NCI-H748 treated with DMSO at 0.1 percent for 48 hours (cell line): ENCODE measurements around the gene TLE5.
"Not testable (repeated sequence)": the region's sequence is repeated elsewhere in the genome, so short reads cannot be mapped to it uniquely, and the experiment has no call there.

Source experiments
- DNase-seq: peaks from one replicate; lab custom pipeline; 2025; lab: John Stamatoyannopoulos, UW

Gene TLE5

DNA sequence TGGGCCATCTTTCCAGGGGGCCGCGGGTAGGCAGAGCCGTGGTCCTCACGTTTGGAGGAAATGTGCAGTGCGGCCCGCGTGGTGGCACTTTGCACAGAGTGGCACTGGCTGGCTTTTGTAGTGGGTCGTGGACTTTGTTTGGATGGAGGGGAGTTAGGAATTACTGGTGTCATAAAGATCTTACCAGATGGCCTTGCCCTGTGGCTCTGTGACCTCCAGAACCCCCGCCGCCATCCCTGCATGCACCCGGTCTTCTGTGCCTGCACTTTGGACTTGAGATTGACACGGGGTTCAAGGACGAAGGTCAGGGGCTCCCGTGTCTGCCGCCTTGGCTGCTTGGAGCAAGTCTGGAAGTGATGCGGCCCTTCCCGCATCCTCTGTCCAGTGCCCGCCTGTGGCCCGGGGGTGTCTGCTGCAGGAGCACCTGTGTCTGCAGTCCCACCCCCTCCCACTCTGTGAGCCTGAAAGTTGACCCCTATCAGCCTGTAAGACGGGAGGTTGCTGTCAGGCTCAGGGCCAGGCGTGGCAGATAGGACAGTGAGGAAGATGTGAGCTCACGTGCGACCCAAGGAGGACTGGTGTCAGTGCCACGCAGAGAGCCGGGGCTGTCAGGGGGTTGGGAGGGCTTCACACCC lies 34.1 kb upstream of the TLE5 start:
- no peak for DNase-seq

DNA sequence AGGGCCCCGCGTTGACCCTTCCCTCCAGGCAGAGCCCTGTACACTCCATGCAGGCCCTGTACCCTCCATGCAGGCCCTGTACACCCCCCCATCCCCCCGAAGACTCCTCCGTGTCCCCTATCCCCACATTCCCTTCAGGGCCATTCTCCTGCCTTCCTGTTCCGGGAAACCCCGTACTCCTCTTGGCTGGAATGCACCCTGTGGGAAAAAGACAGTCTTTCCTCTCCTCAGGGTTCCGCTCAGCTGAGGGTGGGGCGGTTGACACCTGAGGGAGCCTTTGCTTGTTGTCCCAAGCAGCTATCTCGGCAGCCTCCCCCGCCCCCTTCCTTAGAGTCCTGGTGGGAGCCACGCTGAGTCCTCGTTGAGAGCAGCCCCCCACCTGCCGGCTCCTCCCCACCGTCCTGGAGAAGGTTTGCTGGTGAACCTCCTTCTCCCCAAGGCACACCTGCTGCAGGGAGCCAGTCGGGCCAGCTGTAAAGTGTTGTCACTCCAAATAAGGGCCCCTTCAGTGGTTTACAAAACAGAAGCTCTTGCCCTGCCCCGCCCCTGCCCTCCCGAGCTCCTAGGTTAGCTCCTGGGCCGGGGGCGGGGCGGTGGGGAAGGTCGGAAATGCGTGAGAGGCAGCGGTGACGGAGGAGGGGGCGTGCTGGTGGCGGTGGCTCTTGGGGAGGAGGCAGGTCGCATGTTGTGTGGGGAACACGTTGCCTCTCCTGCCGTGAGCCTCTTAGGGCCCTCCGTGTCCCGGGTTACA lies 33.3 kb upstream of the TLE5 start:
- DNase-seq, result no peak

DNA sequence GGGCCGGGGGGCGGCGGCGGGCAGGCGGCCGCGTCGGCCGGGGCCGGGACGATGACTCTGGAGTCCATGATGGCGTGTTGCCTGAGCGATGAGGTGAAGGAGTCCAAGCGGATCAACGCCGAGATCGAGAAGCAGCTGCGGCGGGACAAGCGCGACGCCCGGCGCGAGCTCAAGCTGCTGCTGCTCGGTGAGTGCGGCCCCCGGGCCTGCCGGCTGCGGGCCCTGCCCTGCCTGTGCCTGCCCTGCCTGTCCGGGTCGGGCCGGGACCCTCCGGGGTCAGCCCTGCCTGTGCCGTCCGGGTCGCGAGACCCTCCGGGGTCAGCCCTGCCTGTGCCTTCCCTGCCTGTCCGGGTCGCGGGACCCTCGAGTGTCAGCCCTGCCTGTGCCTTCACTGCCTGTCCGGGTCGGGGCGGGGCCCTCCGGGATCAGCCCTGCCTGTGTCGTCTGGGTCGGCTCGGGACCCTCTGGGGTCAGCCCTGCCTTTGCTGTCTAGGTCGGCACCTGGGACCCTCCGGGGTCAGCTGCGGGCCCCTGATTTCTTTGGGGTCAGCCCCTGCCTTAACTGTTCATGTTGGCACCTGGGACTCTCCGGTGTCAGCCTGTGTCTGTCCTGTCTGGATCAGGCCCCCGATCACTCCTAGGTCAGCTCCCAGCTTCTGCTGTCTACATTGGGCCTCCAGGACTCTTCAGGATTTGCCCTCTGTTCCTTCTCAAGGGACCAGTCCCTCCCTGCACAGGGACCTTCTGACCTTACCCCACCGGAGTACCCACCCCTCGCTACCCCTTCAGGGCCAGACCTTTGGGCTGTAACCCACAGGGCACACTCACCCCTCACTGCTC lies 32.5 kb upstream of the TLE5 start:
- no peak for DNase-seq

DNA sequence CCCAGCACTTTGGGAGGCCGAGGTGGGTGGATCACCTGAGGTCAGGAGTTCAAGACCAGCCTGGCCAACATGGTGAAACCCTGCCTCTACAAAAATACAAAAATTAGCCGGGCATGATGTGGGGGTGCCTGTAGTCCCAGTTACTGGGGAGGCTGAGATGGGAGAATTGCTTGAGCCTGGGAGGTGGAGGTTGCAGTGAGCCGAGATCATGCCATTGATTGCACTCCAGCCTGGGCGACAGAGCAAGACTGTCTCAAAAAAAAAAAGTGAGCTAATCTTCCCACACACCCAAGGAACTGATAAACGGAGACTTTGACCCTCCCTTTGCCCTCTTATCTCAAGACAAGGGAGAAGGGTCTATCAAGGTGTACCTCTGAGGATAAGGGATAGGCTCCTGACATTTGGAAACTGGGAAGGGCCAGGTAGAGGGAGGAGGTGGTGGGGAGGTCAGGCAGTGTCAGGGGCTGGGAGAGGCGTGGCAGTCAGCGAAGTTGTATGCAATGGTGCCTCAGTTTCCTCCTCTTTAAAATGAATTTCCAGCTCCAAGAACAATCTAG lies 27.1 kb upstream of the TLE5 start:
- DNase-seq, result not testable (repeated sequence)

DNA sequence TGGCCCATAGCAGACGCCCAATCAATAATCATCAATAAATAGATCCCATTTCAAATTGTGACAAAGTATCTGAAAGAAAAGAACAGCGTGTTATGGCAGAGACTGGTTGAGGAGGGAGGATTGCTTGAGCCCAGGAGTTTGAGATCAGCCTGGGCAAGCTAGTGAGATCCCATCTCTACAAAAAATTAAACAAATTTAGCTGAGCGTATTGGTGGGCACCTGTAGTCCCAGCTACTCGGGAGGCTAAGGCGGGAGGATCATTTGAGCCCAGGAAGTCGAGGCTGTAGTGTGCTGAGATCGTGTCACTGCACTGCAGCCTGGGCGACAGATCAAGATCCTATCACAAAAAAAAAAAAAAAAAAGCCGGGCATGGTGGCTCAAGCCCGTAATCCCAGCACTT lies 25.5 kb upstream of the TLE5 start:
- DNase-seq, result no peak

DNA sequence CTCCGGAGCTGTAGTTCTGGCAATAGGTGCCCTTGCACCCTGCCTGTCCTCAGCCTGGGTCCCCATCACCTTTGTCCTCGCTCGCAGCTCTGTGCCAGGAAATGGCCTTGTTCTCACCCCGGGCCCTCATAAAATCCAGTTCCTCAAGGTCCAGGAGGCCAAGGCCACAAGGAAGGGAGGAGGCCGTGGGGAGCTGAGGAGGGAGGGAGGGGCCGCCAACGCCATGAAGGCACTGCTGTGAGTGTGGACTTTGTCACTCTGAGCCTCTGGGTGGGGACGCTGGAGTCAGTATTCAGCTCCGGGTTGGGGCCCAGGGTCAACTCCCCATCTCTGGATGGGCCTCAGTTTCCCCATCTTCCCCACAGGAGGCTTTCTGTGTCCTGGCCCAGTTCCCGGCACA lies 22.6 kb upstream of the TLE5 start:
- no peak for DNase-seq

DNA sequence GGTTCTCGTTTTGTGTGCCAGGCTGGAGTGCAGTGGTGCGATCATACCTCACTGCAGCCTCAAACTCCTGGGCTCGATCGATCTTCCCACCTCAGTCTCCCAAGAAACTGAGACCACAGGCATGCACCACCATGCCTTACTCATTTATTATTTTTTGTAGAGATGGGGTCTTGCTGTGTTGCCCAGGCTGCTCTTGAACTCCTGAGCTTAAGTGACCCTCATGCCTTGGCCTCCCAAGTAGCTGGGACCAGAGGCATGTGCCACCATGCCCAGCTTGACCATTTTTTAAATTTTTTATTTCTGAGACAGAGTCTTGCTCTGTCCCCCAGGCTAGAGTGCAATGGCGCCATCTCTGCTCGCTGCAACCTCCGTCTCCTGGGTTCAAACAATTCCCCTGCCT lies 21.7 kb upstream of the TLE5 start:
- DNase-seq, result no peak

DNA sequence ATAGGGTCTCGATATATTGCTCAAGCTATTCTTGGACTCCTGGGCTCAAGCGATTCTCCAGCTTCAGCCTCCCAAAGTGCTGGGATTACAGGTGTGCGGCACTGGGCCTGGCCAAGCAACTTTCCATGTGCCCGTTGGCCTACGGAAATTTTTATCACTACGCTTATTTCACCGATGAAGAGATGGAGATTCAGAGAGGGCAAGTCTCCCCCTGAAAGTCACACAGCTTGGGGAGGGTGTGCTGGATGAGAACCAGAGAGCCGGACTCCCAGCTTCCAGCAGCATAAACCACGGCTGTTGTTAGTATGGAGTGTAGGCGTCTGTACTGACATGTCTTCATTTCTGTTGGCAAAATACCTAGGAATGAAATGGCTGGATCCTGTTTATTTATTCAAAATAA lies 20.0 kb upstream of the TLE5 start:
- no peak for DNase-seq

DNA sequence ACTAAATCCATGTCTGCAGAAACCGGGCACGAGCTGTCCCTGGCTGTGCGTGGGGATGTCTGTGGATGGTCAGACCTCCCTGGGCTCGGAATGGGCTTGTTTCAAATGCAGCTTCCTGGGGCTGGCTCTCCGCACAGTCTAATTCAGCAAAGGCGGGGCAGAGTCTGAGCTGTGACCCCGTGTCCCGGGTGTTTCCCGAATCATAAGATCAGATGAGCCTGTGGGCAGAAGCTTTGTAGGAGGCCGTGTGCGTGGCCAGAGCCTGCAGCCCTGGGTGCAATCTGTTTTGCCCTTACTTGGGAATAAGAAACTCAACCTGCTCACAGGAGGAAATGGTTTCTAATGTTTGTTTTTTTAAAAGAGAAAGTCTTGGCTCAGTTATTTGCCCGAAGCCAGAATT lies 18.0 kb upstream of the TLE5 start:
- no peak for DNase-seq

DNA sequence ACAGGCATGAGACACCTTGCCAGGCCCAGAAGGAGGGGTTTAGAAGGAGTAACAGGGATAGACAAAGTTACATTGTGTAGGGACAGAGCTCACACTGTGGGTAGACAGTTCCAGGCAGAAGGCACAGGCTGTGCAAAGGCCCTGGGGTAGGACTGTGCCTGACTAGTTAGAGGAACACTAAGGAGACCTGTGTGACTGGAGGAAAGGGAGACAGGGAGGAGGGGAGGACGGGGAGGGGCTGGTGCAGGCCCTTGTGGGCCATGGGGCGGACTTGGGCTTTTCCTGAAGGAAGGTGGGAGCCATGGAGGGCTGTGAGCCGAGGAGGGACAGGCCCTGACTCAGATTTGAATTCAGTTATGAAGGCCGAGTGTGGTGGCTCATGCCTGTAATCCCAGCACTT lies 17.3 kb upstream of the TLE5 start:
- DNase-seq, result no peak

DNA sequence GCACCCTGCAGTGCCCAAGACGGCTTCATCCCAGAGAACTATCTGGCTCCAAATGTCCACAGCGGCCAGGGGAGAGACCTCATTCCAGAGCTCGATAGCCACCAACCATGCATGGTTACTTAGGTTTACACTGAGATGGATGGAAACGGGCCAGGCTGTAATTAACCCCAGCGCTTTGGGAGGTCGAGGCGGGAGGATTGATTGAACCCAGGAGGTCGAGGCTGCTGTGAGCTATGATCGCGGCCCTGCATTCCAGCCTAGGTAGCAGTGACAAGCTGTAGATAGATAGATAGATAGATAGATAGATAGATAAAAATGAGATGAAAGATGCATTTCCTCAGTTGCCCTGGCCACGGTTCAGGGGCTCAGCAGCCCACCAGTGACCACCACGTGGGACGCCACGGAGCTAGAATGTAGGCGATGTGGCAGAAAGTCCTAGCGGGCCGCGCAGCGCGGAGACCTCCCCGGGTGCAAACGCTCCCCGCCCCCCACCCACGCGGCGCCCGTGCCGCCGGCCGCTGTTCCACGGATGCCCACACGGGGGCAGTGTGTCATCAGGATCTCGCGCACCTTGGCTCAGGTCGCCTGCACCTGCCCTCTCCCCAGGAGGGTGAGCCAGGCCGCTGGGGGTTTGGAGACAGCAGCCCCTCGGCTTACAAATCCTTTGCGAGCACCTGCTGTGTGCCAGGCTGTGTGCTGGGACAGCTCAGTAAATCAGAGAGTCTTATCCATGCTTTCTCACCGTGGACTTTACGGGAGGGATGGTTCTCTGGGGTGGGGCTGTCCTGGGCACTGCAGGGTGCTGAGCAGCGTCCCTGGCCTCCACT lies 13.5 kb upstream of the TLE5 start:
- DNase-seq, result no peak

DNA sequence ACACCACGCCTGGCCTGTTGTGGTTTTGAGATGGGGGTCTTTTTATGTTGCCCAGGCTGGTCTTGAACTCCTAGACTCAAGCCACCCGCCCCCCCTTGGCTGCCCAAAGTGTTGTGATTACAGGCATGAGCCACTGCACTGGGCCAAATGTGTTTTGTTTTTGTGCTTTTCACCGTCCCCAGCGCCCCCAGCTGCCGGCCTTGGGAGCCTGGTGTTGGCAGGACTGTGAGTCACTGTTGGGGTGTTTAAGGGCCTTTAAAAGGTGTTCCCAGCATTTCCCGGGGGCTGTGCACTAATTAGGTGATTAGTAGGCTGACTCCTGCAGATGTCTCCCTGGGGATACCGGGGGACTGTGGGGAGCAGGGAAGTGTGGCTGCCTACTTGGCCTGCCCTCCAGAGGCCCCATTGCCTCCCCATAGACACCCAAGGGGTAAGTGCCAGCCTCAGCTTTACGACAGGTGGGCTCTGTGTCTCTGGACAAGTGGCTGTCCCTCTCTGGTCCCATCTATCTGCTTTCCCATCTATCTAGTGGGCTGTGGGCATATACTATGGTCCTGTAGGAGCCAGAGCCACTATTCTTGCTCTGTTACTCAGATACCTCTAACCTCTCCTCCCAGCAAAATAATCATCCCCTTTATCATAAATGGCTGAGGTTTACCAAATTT lies 11.8 kb upstream of the TLE5 start:
- DNase-seq, result no peak

DNA sequence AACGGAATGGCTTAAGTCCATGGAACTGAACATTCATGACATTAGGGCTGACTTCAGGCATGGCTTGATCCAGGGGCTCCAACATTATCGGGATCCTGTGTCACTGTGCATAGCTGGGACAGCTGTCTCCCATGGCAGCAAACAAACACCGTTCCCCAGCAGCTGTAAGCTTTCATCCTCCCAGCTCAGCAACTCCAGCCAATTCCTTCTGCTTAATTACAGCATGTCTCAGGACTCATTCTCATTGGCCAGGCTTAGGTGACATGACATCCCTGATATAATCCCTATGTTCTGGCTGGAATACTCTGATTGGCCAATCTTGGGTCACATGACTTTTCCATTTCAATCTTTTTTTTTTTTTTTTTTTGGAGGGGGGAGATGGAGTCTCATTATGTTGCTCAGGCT lies 10.9 kb upstream of the TLE5 start:
- no peak for DNase-seq

DNA sequence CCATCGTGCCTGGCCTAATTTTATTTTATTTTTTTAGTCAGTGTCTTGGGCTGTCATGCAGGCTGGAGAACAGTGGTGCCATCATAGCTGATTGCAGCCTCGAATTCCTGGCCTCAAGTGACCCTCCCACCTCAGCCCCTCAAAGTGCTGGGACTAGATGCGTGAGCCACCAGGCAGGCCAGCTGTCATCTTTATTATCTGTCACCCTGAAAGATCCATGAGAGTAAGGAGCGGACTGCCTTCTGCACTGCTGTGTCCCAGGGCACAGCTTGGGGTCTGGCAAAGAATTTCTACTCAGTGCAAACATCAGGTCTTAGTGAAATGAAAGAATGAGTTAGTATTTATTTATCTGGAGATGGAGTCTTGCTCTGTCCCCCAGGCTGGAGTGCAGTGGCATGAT lies 9.5 kb upstream of the TLE5 start:
- no peak for DNase-seq

DNA sequence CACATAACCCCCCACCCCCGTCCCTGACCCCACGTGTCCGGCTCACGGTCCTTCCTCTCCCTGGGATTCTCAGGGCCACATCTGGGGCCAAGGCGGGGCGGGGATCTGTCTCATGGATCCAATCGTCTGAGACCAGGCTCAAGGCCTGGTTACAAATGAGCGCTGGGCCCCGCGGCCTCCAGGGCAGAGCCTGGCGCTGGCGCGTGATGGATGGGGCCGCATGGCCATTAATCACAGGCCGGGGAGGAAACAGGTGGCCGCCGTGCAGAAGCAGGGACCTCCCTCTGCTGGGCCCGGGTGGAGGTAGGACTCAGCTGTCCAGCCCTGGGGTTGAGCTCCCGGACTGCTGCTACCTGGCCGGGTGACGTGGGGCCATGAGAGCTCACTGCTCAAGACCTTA lies 5.8 kb upstream of the TLE5 start:
- no peak for DNase-seq

DNA sequence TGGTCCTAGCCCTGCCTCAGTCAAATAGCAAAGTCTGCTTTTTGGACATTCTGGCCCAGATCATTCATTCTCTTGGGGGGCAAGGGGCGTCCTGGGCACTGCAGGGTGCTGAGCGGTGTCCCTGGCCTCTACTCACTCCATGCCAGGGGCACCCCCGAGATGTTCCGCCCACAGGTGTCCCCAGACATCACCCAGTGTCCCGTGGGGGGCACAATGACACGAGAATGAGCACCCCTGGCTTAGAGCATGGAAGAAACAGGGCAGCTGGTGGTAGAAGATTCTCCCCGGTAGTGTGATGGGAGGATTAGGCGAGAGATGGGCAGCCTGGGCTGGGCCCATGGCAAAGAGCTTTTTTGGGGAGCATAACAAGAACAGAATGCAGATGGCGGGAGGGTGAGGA lies 5.3 kb upstream of the TLE5 start:
- no peak for DNase-seq

DNA sequence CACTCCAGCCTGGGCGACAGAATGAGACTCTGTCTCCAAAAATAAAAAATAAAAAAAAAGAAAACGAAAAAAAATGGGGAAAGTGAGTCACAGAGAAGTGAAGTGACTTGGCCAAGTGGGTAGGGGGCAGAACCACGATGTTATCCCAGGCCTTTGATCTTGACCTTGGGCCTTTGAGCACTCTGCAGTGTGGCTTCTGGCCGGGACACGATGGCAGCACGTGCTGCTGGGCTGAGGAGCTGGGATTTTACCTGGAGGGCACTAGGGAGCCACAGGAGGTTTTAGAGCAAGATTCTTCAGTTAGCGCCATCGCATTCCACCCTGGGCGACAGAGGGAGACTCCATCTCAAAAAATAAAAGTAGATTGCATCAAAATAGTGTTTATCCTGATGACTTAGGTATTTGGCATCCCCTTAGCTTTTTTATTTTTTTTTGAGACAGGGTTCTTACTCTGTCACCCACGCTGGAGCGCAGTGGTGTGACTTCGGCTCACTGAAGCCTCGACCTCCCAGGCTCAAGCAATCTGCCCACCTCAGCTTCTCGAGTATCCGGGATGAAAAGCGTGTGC lies 4.3 kb upstream of the TLE5 start:
- DNase-seq, result no peak

DNA sequence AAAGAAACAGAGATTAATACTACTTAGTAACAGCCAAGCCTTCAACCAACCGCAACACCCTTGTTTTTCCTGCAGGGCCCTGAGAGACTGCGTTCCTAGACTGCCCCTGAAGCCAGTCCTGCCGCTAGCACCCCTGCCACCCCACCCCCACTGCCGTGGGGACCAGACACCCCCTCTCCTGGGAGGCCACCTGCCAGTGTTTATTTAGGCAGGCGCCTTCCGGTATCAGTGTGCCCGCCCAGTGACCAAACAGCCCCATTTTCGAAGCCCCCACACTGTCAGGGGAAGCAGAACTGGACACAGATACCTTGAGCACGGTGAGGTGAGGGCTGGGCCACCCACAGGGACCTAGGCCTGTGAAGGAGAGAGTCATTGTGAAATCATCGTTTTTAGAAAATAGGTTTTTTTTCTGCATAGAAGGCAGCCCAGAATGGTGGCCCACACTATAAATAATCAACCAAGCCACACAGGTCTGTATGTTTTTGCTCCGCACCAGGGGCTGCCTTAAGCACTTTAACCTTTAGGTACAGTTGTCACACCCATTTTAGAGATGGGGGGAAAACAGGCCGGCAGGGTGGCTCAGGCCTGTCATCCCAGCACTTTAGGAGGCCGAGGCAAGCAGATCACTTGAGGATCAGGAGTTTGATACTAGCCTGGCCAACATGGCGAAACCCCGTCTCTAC lies 3.5 kb upstream of the TLE5 start:
- DNase-seq, result no peak

DNA sequence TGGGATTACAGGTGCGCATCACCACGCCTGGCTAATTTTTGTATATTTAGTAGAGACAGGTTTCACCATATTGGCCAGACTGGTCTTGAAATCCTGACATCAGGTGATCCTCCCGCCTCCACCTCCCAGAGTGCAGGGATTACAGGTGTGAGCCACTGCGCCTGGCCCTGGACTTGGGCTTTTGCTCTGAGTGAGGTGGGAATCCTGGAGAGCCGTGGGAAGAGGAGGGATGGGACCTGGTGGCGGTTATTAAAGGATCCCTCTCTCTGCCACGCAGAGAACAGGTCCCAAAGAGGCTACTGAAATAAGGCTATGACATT lies 1.7 kb upstream of the TLE5 start:
- no peak for DNase-seq
